K562 (cell line): ENCODE data around the gene HTR3C. TPM values are rescaled to one million over a fixed set of nuclear protein-coding genes. Genes with fewer than 3 reads are reported as not detected.

ENCODE experiments used
- ATAC-seq: fragments of 200-7000 bp; cut with Tn5 transposase; 3 replicates; pipeline ENCODE4 v1.9.1; 2020; ENCODE audit warnings: moderate library complexity
- Bru-seq: library from RNA; stranded (reverse); fragments of 400-500 nt; gene quantifications from one replicate; lab custom pipeline; 2021; lab: Mats Ljungman, UMichigan
- BruChase-seq, 2 experiments: library from RNA; stranded (reverse); fragments of 400-500 nt; gene quantifications; one replicate each; lab custom pipeline; 2021; lab: Mats Ljungman, UMichigan
- BruUV-seq: library from RNA; stranded (reverse); fragments of 400-500 nt; replicated peaks from 2 replicates; lab custom pipeline; 2021; lab: Mats Ljungman, UMichigan
- CTCF ChIA-PET: fragments of 300-600 bp; formaldehyde crosslinking; extraction: SDS; loops from one replicate; lab custom pipeline; 2021; ENCODE audit warnings: low intra/inter-chr PET ratio; lab: Yijun Ruan, JAX
- POLR2A ChIA-PET: fragments of 300-600, 350-650 bp; sonication (Branson Sonifier 250); formaldehyde crosslinking; extraction: SDS; loops from one replicate; lab custom pipeline; 2021; ENCODE audit warnings: antibody characterized with exemption, inconsistent platforms; lab: Yijun Ruan, JAX
- DNase-seq, 4 experiments: peaks; one replicate each; pipeline versions ENCODE4 v3.0.0 to v3.0.0-alpha.2; 2011 to 2018; ENCODE audit warnings: low spot score in 3 of 4, mixed read lengths in 3 of 4; ENCODE audit errors: extremely low read depth in 1 of 4
- FAIRE-seq: peaks from 2 replicates; lab custom pipeline; 2011; peaks lifted over from hg19 to GRCh38; lab: Jason Lieb, UNC
- H2AFZ ChIP-seq: 2 replicates; pipeline ENCODE4 v1.6.0; 2011; ENCODE audit warnings: low read depth, low read length, control low read depth, inconsistent platforms
- H3K27ac ChIP-seq: fragments of 200-600 bp; 3 replicates; pipeline ENCODE4 v1.8.0; 2011; ENCODE audit warnings: low read depth, mild to moderate bottlenecking, control low read depth, inconsistent platforms, low read length, moderate library complexity, mixed read lengths; ENCODE audit errors: extremely low read depth
- H3K27me3 ChIP-seq, 2 experiments: fragments of 300-600 bp in 1 of 2; 2 replicates in 1 of 2; 3 replicates in 1 of 2; pipeline versions ENCODE4 v1.6.0 to v1.8.0; 2011; ENCODE audit warnings: inconsistent platforms in 2 of 2, low read length in 2 of 2, mild to moderate bottlenecking in 1 of 2, mixed read lengths in 1 of 2, moderate library complexity in 1 of 2; ENCODE audit not compliant: control insufficient read depth in 2 of 2, insufficient read depth in 2 of 2
- H3K36me3 ChIP-seq: fragments of 300-600 bp; 3 replicates; pipeline ENCODE4 v1.8.0; 2011; ENCODE audit warnings: mild to moderate bottlenecking, low read length, inconsistent platforms; ENCODE audit not compliant: control insufficient read depth, insufficient read depth
- H3K4me1 ChIP-seq, 2 experiments: fragments of 200-600 bp in 1 of 2; replicated peaks in 1 of 2; 2 replicates in 1 of 2; 3 replicates in 1 of 2; pipeline versions ENCODE4 v1.5.1 to v1.8.0; 2011; ENCODE audit warnings: inconsistent platforms in 2 of 2, low read length in 2 of 2, mild to moderate bottlenecking in 1 of 2, mixed read lengths in 1 of 2, moderate library complexity in 1 of 2; ENCODE audit not compliant: control insufficient read depth in 2 of 2, insufficient read depth in 2 of 2
- H3K4me2 ChIP-seq: 2 replicates; pipeline ENCODE4 v1.6.1; 2011; ENCODE audit warnings: low read length, control low read depth, inconsistent platforms, mixed read lengths; ENCODE audit not compliant: insufficient read depth
- H3K4me3 ChIP-seq: fragments of 200-600 bp; sonication (generic), shearing (Covaris generic); 2 replicates; pipeline ENCODE4 v1.5.1; 2016; ENCODE audit warnings: control low read depth, inconsistent platforms
- H3K79me2 ChIP-seq: fragments of 200-600 bp; 3 replicates; pipeline ENCODE4 v1.8.0; 2011; ENCODE audit warnings: low read length, inconsistent platforms; ENCODE audit not compliant: control insufficient read depth, insufficient read depth
- H3K9ac ChIP-seq, 2 experiments: 2 replicates each; pipeline versions ENCODE4 v1.6.0 to v1.6.1; 2011; ENCODE audit warnings: low read depth in 2 of 2, low read length in 2 of 2, control low read depth in 1 of 2, inconsistent platforms in 1 of 2, mild to moderate bottlenecking in 1 of 2, mixed read lengths in 1 of 2; ENCODE audit not compliant: insufficient read depth in 1 of 2
- H3K9me1 ChIP-seq: one replicate; pipeline ENCODE4 v1.6.0; 2011; ENCODE audit warnings: inconsistent platforms, mild to moderate bottlenecking, low read length, moderate library complexity; ENCODE audit not compliant: control insufficient read depth, insufficient read depth
- H3K9me3 ChIP-seq: replicated peaks from 2 replicates; pipeline ENCODE4 v1.5.1; 2011; ENCODE audit warnings: low read depth, low read length, inconsistent platforms; ENCODE audit not compliant: control insufficient read depth, insufficient read depth
- H4K20me1 ChIP-seq: replicated peaks from 2 replicates; pipeline ENCODE4 v1.6.1; 2011; ENCODE audit warnings: low read length, inconsistent platforms, mixed read lengths; ENCODE audit not compliant: control insufficient read depth, insufficient read depth
- ARID1B ChIP-seq: fragments of 450-650 bp; IDR thresholded peaks from 2 replicates; pipeline ENCODE4 v1.6.1; 2016; ENCODE audit warnings: antibody characterized with exemption, mild to moderate bottlenecking, inconsistent platforms
- ESRRA ChIP-seq: fragments of 450-650 bp; IDR thresholded peaks from 2 replicates; pipeline ENCODE4 v1.6.1; 2014; ENCODE audit warnings: low read depth, mild to moderate bottlenecking, moderate library complexity, borderline replicate concordance
- GABPB2 ChIP-seq: fragments of 250-450 bp; sonication (Bioruptor Pico); conservative IDR thresholded peaks from 2 replicates; pipeline ENCODE4 v1.5.1; 2021; ENCODE audit warnings: mild to moderate bottlenecking
- HDAC3 ChIP-seq: fragments of 450-650 bp; IDR thresholded peaks from 2 replicates; pipeline ENCODE4 v1.6.1; 2018; ENCODE audit warnings: borderline replicate concordance, mild to moderate bottlenecking, moderate library complexity; ENCODE audit not compliant: partially characterized antibody
- KDM1A ChIP-seq, 2 experiments: fragments of 450-650 bp; IDR thresholded peaks; 2 replicates each; pipeline ENCODE4 v1.6.1; 2016; ENCODE audit warnings: mild to moderate bottlenecking in 2 of 2
- MAFF ChIP-seq: IDR thresholded peaks from 2 replicates; pipeline ENCODE4 v1.6.1; 2012; ENCODE audit warnings: low read length, improper control_type of control experiment
- NFIC ChIP-seq: fragments of 450-650 bp; IDR thresholded peaks from 2 replicates; pipeline ENCODE4 v1.6.1; 2017; ENCODE audit warnings: mild to moderate bottlenecking, inconsistent platforms
- NFYB ChIP-seq: IDR thresholded peaks from 2 replicates; pipeline ENCODE4 v1.6.1; 2011; ENCODE audit warnings: mild to moderate bottlenecking, moderate library complexity; ENCODE audit not compliant: insufficient read length; ENCODE audit errors: extremely low read depth
- RAD21 ChIP-seq, 2 experiments: fragments of 250-450 bp in 1 of 2; fragments of 450-650 bp in 1 of 2; sonication (Bioruptor Pico) in 1 of 2; formaldehyde crosslinking in 1 of 2; IDR thresholded peaks in 1 of 2; conservative IDR thresholded peaks in 1 of 2; 2 replicates each; pipeline versions ENCODE4 v1.4.0 to v1.8.0; 2020 to 2022; ENCODE audit warnings: mild to moderate bottlenecking in 2 of 2, moderate library complexity in 1 of 2
- SMAD1 ChIP-seq: fragments of 150-350 bp; IDR thresholded peaks from 2 replicates; pipeline ENCODE4 v1.6.1; 2014; ENCODE audit warnings: low read length, low read depth; ENCODE audit not compliant: partially characterized antibody
- SMARCA4 ChIP-seq: fragments of 450-650 bp; IDR thresholded peaks from 2 replicates; pipeline ENCODE4 v1.6.1; 2016
- SMARCC2 ChIP-seq: fragments of 450-650 bp; IDR thresholded peaks from 2 replicates; pipeline ENCODE4 v1.6.1; 2017; ENCODE audit warnings: antibody characterized with exemption, moderate library complexity, mild to moderate bottlenecking, low read depth
- ZNF282 ChIP-seq: sonication (generic); formaldehyde crosslinking; IDR thresholded peaks from 2 replicates; pipeline ENCODE4 v1.8.1; 2023; ENCODE audit warnings: missing genetic modification reagents
- ZNF445 ChIP-seq: fragments of 250-450 bp; sonication (Bioruptor Pico); IDR thresholded peaks from 2 replicates; pipeline ENCODE4 v1.4.0; 2020; ENCODE audit warnings: low read depth, mild to moderate bottlenecking, moderate library complexity
- ZNF695 ChIP-seq: fragments of 450-650 bp; formaldehyde crosslinking; IDR thresholded peaks from 2 replicates; pipeline ENCODE4 v1.4.0; 2020; ENCODE audit warnings: mild to moderate bottlenecking, moderate library complexity
- ZNF79 ChIP-seq: fragments of 250-450 bp; sonication (Bioruptor Pico); IDR thresholded peaks from 2 replicates; pipeline ENCODE4 v1.4.0; 2020; ENCODE audit warnings: low read depth, mild to moderate bottlenecking, moderate library complexity
- WGBS: fragments of 100-300 bp; shearing (Covaris generic); methylation state at CpG from one replicate; pipeline ENCODE4 v1.1.6; 2016; ENCODE audit warnings: low coverage, mixed read lengths; ENCODE audit not compliant: insufficient coverage; ENCODE audit errors: missing lambda C conversion rate; 5-methylcytosine and 5-hydroxymethylcytosine counted together
- in situ Hi-C: fragments of 300-500 bp; cut with MboI; formaldehyde crosslinking; loops from 4 replicates; pipeline ENCODE4 v1.15.0; 2018; ENCODE audit warnings: inconsistent platforms, mixed read lengths
- intact Hi-C: fragments of 100-400 bp; cut with micrococcal nuclease; formaldehyde crosslinking; loops from 2 replicates; pipeline ENCODE4 v1.14.2; 2022
- long read RNA-seq, 3 experiments: library from polyadenylated mRNA in 2 of 3; library from RNA in 1 of 3; unstranded in 2 of 3; stranded (forward) in 1 of 3; transcript quantifications; one replicate each; pipeline ENCODE4 v2.0.0, GENCODE V29; 2019 to 2022
- polyA minus RNA-seq, 3 experiments: library from RNA; depleted of rRNA, polyadenylated mRNA; stranded (reverse); fragments of >200 nt; gene quantifications; 2 replicates each; pipeline ENCODE4 v1.2.3, GENCODE V29; 2011
- polyA plus RNA-seq, 8 experiments: library from polyadenylated mRNA; depleted of rRNA in 4 of 8; stranded (reverse) in 5 of 8; unstranded in 3 of 8; fragments of >200 nt; fragmentation: Nextera tagmentation in 2 of 8; fragmentation: Illumina TruSeq in 1 of 8; extraction: Ambion mirVana in 2 of 8; extraction: Trizol in 1 of 8; gene quantifications; 2 replicates each; pipeline versions ENCODE4 v1.2.1 to v1.2.3, GENCODE V29; 2011 to 2014; ENCODE audit warnings: inconsistent platforms in 1 of 8, missing spikeins in 1 of 8
- total RNA-seq, 7 experiments: library from RNA; depleted of rRNA in 6 of 7; stranded (reverse); fragments of >200 nt in 6 of 7; fragmentation: Illumina TruSeq in 2 of 7; extraction: Trizol in 2 of 7; gene quantifications; 2 replicates each; pipeline versions ENCODE4 v1.2.1 to v1.2.3, GENCODE V29; 2011 to 2021; ENCODE audit warnings: low replicate concordance in 1 of 7
- TF ChIP-seq, protein P1 (sequence below): fragments of 250-450 bp; sonication (Bioruptor Pico); IDR thresholded peaks from 2 replicates; pipeline ENCODE4 v1.8.0; 2021; ENCODE audit warnings: borderline replicate concordance, mild to moderate bottlenecking, moderate library complexity; ENCODE audit not compliant: poor library complexity, severe bottlenecking
- TF ChIP-seq, protein P2 (sequence below): IDR thresholded peaks from 2 replicates; pipeline ENCODE4 v1.6.1; 2011; ENCODE audit not compliant: insufficient read length; ENCODE audit errors: extremely low read depth

Gene HTR3C, protein sequence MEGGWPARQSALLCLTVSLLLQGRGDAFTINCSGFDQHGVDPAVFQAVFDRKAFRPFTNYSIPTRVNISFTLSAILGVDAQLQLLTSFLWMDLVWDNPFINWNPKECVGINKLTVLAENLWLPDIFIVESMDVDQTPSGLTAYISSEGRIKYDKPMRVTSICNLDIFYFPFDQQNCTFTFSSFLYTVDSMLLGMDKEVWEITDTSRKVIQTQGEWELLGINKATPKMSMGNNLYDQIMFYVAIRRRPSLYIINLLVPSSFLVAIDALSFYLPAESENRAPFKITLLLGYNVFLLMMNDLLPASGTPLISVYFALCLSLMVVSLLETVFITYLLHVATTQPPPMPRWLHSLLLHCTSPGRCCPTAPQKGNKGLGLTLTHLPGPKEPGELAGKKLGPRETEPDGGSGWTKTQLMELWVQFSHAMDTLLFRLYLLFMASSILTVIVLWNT
- total RNA-seq (2011; cell fraction: chromatin; rRNA removed; ENCODE audit: low replicate concordance) = not detected in 2 replicates
- total RNA-seq (2011; cell fraction: nucleolus; rRNA removed) = not detected in 2 replicates
- total RNA-seq (2011; cell fraction: nucleoplasm; rRNA removed) = not detected in 2 replicates
- not detected in 2 replicates for total RNA-seq (2014; rRNA removed)
- not detected in 2 replicates for total RNA-seq (2014; rRNA removed; fragmentation: Illumina TruSeq; extraction: Trizol)
- total RNA-seq (2015; rRNA removed; fragmentation: Illumina TruSeq; extraction: Trizol) = not detected in 2 replicates
- total RNA-seq (2021) = not detected in 2 replicates
- 0.06 TPM in 1 of 2 replicates, not detected in the other for polyA plus RNA-seq (2011; rRNA removed)
- polyA plus RNA-seq (2011; cell fraction: cytosol; rRNA removed) = not detected in 2 replicates
- 0.07 TPM in 1 of 2 replicates, not detected in the other for polyA plus RNA-seq (2011; cell fraction: nucleus; rRNA removed)
- not detected in 2 replicates for polyA plus RNA-seq (2012)
- not detected in 2 replicates for polyA plus RNA-seq (2014; fragmentation: Illumina TruSeq; extraction: Trizol)
- under 1 TPM in 1 of 2 experiments, not detected in 1; 0.04 TPM for polyA plus RNA-seq (2014; fragmentation: Nextera tagmentation; extraction: Ambion mirVana)
- not detected in 2 replicates for polyA plus RNA-seq (2014; rRNA removed)
- polyA minus RNA-seq (2011; rRNA and poly(A)+ RNA removed) = not detected in 2 replicates
- polyA minus RNA-seq (2011; cell fraction: cytosol; rRNA and poly(A)+ RNA removed) = not detected in 2 replicates
- not detected in 2 replicates for polyA minus RNA-seq (2011; cell fraction: nucleus; rRNA and poly(A)+ RNA removed)
- percentile 6 among the genes with signal in this experiment for Bru-seq, nascent RNA
- not detected for BruChase-seq, experiment 1, labeled RNA remaining after a 2-hour chase
- BruChase-seq, experiment 2, labeled RNA remaining after a 6-hour chase = percentile 11 among the genes with signal in this experiment
- long read RNA-seq, experiment 1 = 0 reads
- long read RNA-seq, experiment 2 = 0 reads
- long read RNA-seq, experiment 3 = 0 reads

DNA sequence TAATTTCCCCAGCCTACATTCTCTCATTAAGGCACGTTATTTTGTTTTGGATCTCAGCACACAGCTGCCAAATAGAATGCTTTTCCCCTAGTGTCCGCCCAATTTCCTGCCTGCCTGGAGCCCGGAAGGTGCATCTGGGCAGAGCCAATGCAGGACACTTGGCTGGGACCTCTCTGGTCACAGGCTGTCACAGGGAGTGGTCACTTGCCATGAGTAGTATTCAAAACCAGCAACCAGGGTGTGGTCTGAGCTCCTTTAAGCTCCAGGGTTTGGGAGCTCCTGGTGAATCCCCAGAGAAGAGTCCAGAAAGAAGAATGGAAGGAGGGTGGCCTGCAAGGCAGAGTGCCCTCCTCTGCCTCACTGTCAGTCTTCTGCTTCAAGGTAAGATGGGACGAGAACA, at the start of gene HTR3C:
Gene HTR3C, plus strand, starts transcription at position 281 of the 400 bp plus-strand sequence. Its CDS starts 34 bp downstream, at position 315.
- ChIA-PET POLR2A (interaction anchor here (1.2 kb wide), 1 partner anchor 11 kb away, joined by 3 read pairs; no protein-coding TSS in a partner anchor), CTCF (no interaction called here)
- intact Hi-C loops (no loop called here), in situ Hi-C loops (no loop called here)
- peaks cover 24 to 46% of the 10 kb centered on the region in 2 experiments for H3K27me3 ChIP-seq
- H3K9me1 ChIP-seq = no peaks in the 10 kb centered on the region
- WGBS = 7% methylated on average over 4 of the region's 4 CpGs
- no peaks in the 10 kb centered on the region; a peak in 1 of 5 replicates for H3K4me1 ChIP-seq
- H3K79me2 ChIP-seq = no peaks in the 10 kb centered on the region
- H2AFZ ChIP-seq = no peak within 1 kb of the TSS
- H3K4me3 ChIP-seq = no peak within 1 kb of the TSS
- H3K9ac ChIP-seq = no peak within 1 kb of the TSS
- no peak within 1 kb of the TSS for H3K4me2 ChIP-seq
- H4K20me1 ChIP-seq = no peaks in the 10 kb centered on the region; the same call in 1 of the 2 replicates
- H3K27ac ChIP-seq = no peak within 1 kb of the TSS
- FAIRE-seq = no peak
- no TSS peak for BruUV-seq
- H3K9me3 ChIP-seq = no peaks in the 10 kb centered on the region
- DNase-seq = no peak
- H3K36me3 ChIP-seq = no peaks in the 10 kb centered on the region
- ATAC-seq = peak; percentile 49; the same call in 1 of the 3 replicates
- TF ChIP-seq, protein P1, sequence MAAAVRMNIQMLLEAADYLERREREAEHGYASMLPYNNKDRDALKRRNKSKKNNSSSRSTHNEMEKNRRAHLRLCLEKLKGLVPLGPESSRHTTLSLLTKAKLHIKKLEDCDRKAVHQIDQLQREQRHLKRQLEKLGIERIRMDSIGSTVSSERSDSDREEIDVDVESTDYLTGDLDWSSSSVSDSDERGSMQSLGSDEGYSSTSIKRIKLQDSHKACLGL (CRISPR knock-in tag) = no peak
- TF ChIP-seq, protein P2, sequence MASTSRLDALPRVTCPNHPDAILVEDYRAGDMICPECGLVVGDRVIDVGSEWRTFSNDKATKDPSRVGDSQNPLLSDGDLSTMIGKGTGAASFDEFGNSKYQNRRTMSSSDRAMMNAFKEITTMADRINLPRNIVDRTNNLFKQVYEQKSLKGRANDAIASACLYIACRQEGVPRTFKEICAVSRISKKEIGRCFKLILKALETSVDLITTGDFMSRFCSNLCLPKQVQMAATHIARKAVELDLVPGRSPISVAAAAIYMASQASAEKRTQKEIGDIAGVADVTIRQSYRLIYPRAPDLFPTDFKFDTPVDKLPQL = no peak
- TF ChIP-seq NFYB (no peak), ARID1B (no peak), NFIC (no peak), ZNF282 (CRISPR knock-in tag) (no peak), GABPB2 (CRISPR knock-in tag) (no peak), ESRRA (no peak), KDM1A (IDR thresholded peaks at IDR 0.05) (no peak), MAFF (no peak), ZNF445 (CRISPR knock-in tag) (no peak), ZNF695 (CRISPR knock-in tag) (no peak), ZNF79 (CRISPR knock-in tag) (no peak), SMAD1 (no peak), SMARCA4 (no peak), SMARCC2 (no peak), HDAC3 (no peak), RAD21 (CRISPR knock-in tag; conservative IDR thresholded peaks at IDR 0.05 in 1 of 2, IDR thresholded peaks at IDR 0.05 in 1 of 2) (no peak)
